ENCODE data around the gene CREB3L2.

Gene CREB3L2

DNA sequence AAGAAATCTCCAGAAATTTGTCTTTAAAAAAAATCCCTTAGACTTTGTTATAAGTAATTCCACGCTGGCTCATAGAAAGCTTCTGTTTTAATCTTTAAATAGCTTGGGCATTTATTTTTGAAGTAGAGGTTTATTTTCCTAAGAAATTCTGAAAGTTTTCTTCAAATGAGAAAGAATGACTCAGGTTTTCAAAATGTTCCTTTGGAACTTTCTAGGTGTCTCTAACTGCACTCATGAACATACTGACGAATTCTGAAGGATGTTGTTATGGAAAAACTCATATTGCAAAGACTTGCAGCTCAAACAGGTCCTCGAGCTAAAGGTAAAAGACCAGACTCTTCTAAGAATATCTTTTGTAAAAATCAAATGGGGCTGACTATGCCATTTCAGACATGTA lies 165.8 kb downstream of the CREB3L2 start:
- H3K27me3 ChIP-seq (ENCODE audit: insufficient read depth, poor library complexity, severe bottlenecking): no peaks in the 10 kb centered on the region
- no peak overlapping the region for H3K27ac ChIP-seq (replicated peaks)
- no peak for DNase-seq (ENCODE audit: low read depth in 1 of 2, low spot score in 1 of 2)
- TF ChIP-seq SPI1 (IDR thresholded peaks at IDR 0.05; ENCODE audit: borderline replicate concordance, low read depth) (no peak), POLR2AphosphoS5 (IDR thresholded peaks at IDR 0.05; ENCODE audit: low read depth) (no peak), GABPA (IDR thresholded peaks at IDR 0.05; ENCODE audit: low read depth) (no peak), REST (IDR thresholded peaks at IDR 0.05; ENCODE audit: insufficient replicate concordance, low read depth) (no peak), CTCF (IDR thresholded peaks at IDR 0.05; ENCODE audit: insufficient read depth, low read length) (no peak)
- no peak overlapping the region for H3K4me3 ChIP-seq (replicated peaks; ENCODE audit: insufficient read depth, low read length)

GRCh38 chr7:137835486-137836112 lies 166.3 kb downstream of the CREB3L2 start:
- no peaks in the 10 kb centered on the region for H3K27me3 ChIP-seq (ENCODE audit: insufficient read depth, poor library complexity, severe bottlenecking)
- no peak for DNase-seq (ENCODE audit: low read depth in 1 of 2, low spot score in 1 of 2)

More at GRCh38 chr7:137835486-137836112, 166.3 kb downstream of the CREB3L2 start:
- no peak overlapping the region for H3K27ac ChIP-seq (replicated peaks)
- no peak overlapping the region for H3K4me3 ChIP-seq (replicated peaks; ENCODE audit: insufficient read depth, low read length)
- no peak for TF ChIP-seq GABPA (IDR thresholded peaks at IDR 0.05; ENCODE audit: low read depth)
- TF ChIP-seq REST (IDR thresholded peaks at IDR 0.05; ENCODE audit: insufficient replicate concordance, low read depth): no peak
- TF ChIP-seq POLR2AphosphoS5 (IDR thresholded peaks at IDR 0.05; ENCODE audit: low read depth): no peak
- no peak for TF ChIP-seq SPI1 (IDR thresholded peaks at IDR 0.05; ENCODE audit: borderline replicate concordance, low read depth)
- TF ChIP-seq CTCF (IDR thresholded peaks at IDR 0.05; ENCODE audit: insufficient read depth, low read length): no peak

All from HL-60 (cell line).